ENCODE measurements around the gene HIPK1. TPM values are rescaled to one million over a fixed set of nuclear protein-coding genes. Genes with fewer than 3 reads are reported as not detected.
"Not testable (repeated sequence)": the region's sequence is repeated elsewhere in the genome, so short reads cannot be mapped to it uniquely, and the experiment has no call there.

Gene HIPK1
- total RNA-seq, 2 experiments from 2014 or later, result 20.4 to 52.6 TPM

DNA sequence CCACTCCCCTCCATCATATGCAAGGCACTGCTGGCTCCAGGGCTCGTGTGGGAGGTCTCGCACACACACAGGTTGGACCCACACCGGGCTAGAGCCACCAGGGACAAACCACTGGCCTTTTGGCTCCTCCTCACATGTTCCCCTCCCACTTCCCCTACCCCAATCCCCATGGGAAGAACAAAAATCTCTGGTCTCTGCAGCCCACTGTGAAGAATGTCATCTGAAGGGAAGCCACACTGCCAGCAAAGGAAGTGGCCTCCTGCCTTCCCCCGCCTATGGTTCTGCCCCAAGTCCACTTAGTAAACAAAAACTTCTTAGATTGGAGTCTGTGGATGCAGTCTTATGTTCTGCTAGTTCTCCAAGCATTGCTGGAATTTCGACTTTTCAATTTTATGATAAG is 74.3 kb downstream of the HIPK1 start:
- Histone ChIP-seq H3K4me2 (ENCODE audit: low read length) (no peak overlapping the region), H3K4me3 (ENCODE audit: low read depth, low read length, poor library complexity, severe bottlenecking) (no peak overlapping the region)

GRCh38 chr1:114006825-114007224 is 77.7 kb downstream of the HIPK1 start:
- intact Hi-C loops (cut with micrococcal nuclease; ENCODE audit: unreplicated experiment); H3K4me2 ChIP-seq (ENCODE audit: low read length); H4K20me1 ChIP-seq (ENCODE audit: insufficient read depth, low read length); H3K9me3 ChIP-seq (ENCODE audit: low read length); DNase-seq (ENCODE audit: low spot score); BruUV-seq (replicated peaks); H3K79me2 ChIP-seq (ENCODE audit: insufficient read depth, low read depth, low read length); H3K27ac ChIP-seq (ENCODE audit: low read depth, low read length, poor library complexity, severe bottlenecking); CTCF ChIA-PET (ENCODE audit: unreplicated experiment); H2AFZ ChIP-seq (ENCODE audit: low read length); H3K9me2 ChIP-seq (ENCODE audit: insufficient read depth, low read length); H3K36me3 ChIP-seq (ENCODE audit: insufficient read depth, low read length); H3K4me3 ChIP-seq (ENCODE audit: low read depth, low read length, poor library complexity, severe bottlenecking); H3K4me1 ChIP-seq (ENCODE audit: insufficient read depth, low read length, poor library complexity, severe bottlenecking): not testable (repeated sequence)
- POLR2A ChIA-PET, result interaction anchor here (0.5 to 0.7 kb wide), 3 partner anchors 21 to 279 kb away, joined by 3 to 4 read pairs (median 4); no protein-coding TSS in a partner anchor

More for the DNA sequence above, 74.3 kb downstream of the HIPK1 start:
- Histone ChIP-seq H3K27ac (ENCODE audit: low read depth, low read length, poor library complexity, severe bottlenecking) (no peak overlapping the region), H2AFZ (ENCODE audit: low read length) (no peak overlapping the region), H3K4me1 (ENCODE audit: insufficient read depth, low read length, poor library complexity, severe bottlenecking) (no peaks in the 10 kb centered on the region), H3K9me3 (ENCODE audit: low read length) (no peaks in the 10 kb centered on the region), H3K79me2 (ENCODE audit: insufficient read depth, low read depth, low read length) (no peaks in the 10 kb centered on the region), H3K36me3 (ENCODE audit: insufficient read depth, low read length) (no peaks in the 10 kb centered on the region), H4K20me1 (ENCODE audit: insufficient read depth, low read length) (no peaks in the 10 kb centered on the region), H3K9me2 (ENCODE audit: insufficient read depth, low read length) (no peaks in the 10 kb centered on the region)
- intact Hi-C loops (cut with micrococcal nuclease; ENCODE audit: unreplicated experiment), result no loop called here
- ChIA-PET POLR2A (interaction anchor here (0.6 kb wide), 1 partner anchor 307 kb away, joined by 5 read pairs; no protein-coding TSS in a partner anchor), CTCF (ENCODE audit: unreplicated experiment) (no interaction called here)
- no TSS peak for BruUV-seq (replicated peaks)
- DNase-seq (ENCODE audit: low spot score), result no peak
- no peak for TF ChIP-seq CTCF (conservative IDR thresholded peaks at IDR 0.05; ENCODE audit: low read length)
- TF ChIP-seq EZH2phosphoT487 (IDR thresholded peaks at IDR 0.05; ENCODE audit: borderline replicate concordance, low read depth, low read length), result no peak

- POLR2A ChIA-PET, result interaction anchor here (1.2 kb wide), 1 partner anchor 9 kb away, joined by 4 read pairs; no protein-coding TSS in a partner anchor
- Histone ChIP-seq H3K27ac (ENCODE audit: low read depth, low read length, poor library complexity, severe bottlenecking) (no peak overlapping the region), H4K20me1 (ENCODE audit: insufficient read depth, low read length) (no peaks in the 10 kb centered on the region), H3K36me3 (ENCODE audit: insufficient read depth, low read length) (no peaks in the 10 kb centered on the region), H3K4me3 (ENCODE audit: low read depth, low read length, poor library complexity, severe bottlenecking) (no peak overlapping the region), H3K4me2 (ENCODE audit: low read length) (no peak overlapping the region), H3K4me1 (ENCODE audit: insufficient read depth, low read length, poor library complexity, severe bottlenecking) (no peaks in the 10 kb centered on the region), H3K9me3 (ENCODE audit: low read length) (no peaks in the 10 kb centered on the region), H3K9me2 (ENCODE audit: insufficient read depth, low read length) (no peaks in the 10 kb centered on the region), H3K79me2 (ENCODE audit: insufficient read depth, low read depth, low read length) (no peaks in the 10 kb centered on the region), H2AFZ (ENCODE audit: low read length) (no peak overlapping the region)
- no peak for DNase-seq (ENCODE audit: low spot score)
- intact Hi-C loops (cut with micrococcal nuclease; ENCODE audit: unreplicated experiment), result no loop called here
- CTCF ChIA-PET (ENCODE audit: unreplicated experiment), result no interaction called here
- BruUV-seq (replicated peaks), result no TSS peak
- no peak for TF ChIP-seq CTCF (conservative IDR thresholded peaks at IDR 0.05; ENCODE audit: low read length)
- TF ChIP-seq EZH2phosphoT487 (IDR thresholded peaks at IDR 0.05; ENCODE audit: borderline replicate concordance, low read depth, low read length), result no peak
These were observed 79.4 kb downstream of the HIPK1 start for GRCh38 chr1:114008480-114008941.

Data from OCI-LY7 (cell line).